ENCODE data around the gene ARVCF.

Gene ARVCF

DNA sequence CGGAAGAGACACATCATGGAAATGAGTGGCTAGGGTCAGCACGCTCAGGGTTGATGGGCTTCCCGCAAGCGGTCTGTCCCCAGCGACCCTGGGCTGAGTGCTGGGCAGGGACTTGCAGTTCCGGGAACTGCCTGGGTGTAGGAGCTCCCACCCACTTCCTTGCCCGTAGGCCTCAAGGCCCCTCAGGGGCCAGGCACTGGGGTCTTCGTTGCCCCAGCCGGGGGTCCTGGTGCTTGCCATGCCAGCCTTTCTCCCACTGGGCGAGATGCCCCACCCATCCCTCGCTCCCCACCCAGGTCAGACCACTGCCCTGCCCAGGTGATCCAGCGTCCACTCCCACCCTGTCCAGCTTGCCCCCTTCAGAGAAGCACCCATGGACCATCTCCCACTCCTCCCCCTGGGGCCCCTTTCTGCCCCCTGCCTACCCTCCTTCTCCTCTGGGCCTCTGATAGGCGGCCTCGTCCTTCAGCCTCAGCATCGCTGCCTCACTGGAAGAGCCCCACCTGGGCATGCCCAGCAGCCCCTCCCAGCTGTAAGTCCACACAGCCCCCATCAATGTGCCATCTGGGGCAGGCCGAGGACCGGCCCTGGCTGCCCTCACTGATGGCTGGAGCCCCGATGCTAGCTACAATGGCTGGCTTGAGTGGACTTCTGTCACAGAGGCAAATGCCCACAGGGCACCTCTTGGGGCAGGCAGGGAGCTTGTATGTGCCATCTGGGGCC is 45.6 kb upstream of the ARVCF start:
- FAIRE-seq (no peak), DNase-seq (ENCODE audit: insufficient read length, low spot score) (no peak)
- no peak for TF ChIP-seq SPI1 (IDR thresholded peaks at IDR 0.05; ENCODE audit: low read depth, low read length)
- TF ChIP-seq POLR2AphosphoS5 (IDR thresholded peaks at IDR 0.05; ENCODE audit: low read depth, low read length): no peak
- no peak for TF ChIP-seq PAX5 (IDR thresholded peaks at IDR 0.05; ENCODE audit: insufficient read depth, low read length, severe bottlenecking)

DNA sequence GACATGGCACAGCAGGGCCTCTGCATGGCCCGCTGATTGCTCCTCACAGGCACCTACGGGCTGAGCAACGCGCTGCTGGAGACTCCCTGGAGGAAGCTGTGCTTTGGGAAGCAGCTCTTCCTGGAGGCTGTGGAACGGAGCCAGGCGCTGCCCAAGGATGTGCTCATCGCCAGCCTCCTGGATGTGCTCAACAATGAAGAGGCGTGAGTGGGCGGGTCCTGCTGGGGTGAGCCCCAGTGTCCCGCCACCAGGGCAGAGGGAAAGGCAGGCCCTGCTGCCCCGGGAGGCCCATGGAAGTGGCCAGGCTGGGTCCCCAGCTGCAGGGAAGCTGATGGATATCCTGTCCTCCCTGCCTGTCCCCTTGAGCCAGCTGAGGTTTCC is 44.8 kb upstream of the ARVCF start:
- TF ChIP-seq SPI1 (IDR thresholded peaks at IDR 0.05; ENCODE audit: low read depth, low read length): no peak
- no peak for TF ChIP-seq POLR2A (IDR thresholded peaks at IDR 0.05; ENCODE audit: low read depth, low read length)
- no peak for TF ChIP-seq PAX5 (IDR thresholded peaks at IDR 0.05; ENCODE audit: insufficient read depth, low read length, severe bottlenecking)
- no peak for TF ChIP-seq POU2F2 (IDR thresholded peaks at IDR 0.05; ENCODE audit: low read depth, low read length)
- no peak for TF ChIP-seq POLR2AphosphoS5 (IDR thresholded peaks at IDR 0.05; ENCODE audit: low read depth, low read length)
- TF ChIP-seq TAF1 (IDR thresholded peaks at IDR 0.05; ENCODE audit: low read depth, low read length): no peak
- DNase-seq (ENCODE audit: insufficient read length, low spot score) (no peak), FAIRE-seq (no peak)

DNA sequence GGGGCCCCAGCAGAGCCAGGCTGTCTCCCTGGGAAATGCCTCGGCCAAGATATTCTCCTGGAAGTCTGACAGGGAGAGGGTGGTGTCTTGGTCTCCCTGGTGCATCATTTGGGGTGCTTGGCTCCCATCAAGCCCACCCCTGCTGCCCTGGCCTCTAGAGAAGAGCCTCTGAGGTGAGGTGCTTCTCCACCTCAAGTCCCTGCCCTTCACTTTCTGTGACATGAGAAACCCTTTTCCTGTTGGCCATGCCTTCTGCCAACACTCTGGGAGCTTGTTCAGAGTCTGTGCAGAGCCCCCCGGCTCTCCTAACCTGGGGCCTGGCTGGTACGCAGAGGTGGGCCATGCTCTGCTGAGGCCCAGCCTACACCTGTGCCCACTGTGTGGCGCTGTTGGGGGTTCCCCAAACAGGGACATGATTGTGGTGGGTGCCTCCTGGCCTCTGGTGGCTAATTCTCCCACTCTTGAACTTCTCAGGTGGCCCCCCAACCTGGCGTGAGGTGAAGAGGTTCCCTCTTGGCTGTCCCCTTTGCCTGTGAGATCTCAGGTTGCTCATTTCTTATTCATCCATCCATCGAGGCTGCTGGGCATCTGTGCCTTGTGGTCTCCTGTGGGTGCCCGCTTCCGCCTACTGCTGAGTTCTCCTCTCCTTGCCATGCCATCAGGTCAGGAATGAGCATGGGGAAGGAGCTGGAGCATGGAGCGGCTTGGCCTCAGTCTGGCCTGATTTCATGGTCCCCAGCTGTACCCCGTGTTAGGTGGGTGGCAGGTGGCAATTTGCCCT is 44.3 kb upstream of the ARVCF start:
- TF ChIP-seq POLR2AphosphoS5 (IDR thresholded peaks at IDR 0.05; ENCODE audit: low read depth, low read length): no peak
- TF ChIP-seq POU2F2 (IDR thresholded peaks at IDR 0.05; ENCODE audit: low read depth, low read length): no peak
- TF ChIP-seq TAF1 (IDR thresholded peaks at IDR 0.05; ENCODE audit: low read depth, low read length): no peak
- no peak for TF ChIP-seq PAX5 (IDR thresholded peaks at IDR 0.05; ENCODE audit: insufficient read depth, low read length, severe bottlenecking)
- TF ChIP-seq SPI1 (IDR thresholded peaks at IDR 0.05; ENCODE audit: low read depth, low read length): no peak
- no peak for TF ChIP-seq POLR2A (IDR thresholded peaks at IDR 0.05; ENCODE audit: low read depth, low read length)
- FAIRE-seq: no peak
- no peak for DNase-seq (ENCODE audit: insufficient read length, low spot score)

DNA sequence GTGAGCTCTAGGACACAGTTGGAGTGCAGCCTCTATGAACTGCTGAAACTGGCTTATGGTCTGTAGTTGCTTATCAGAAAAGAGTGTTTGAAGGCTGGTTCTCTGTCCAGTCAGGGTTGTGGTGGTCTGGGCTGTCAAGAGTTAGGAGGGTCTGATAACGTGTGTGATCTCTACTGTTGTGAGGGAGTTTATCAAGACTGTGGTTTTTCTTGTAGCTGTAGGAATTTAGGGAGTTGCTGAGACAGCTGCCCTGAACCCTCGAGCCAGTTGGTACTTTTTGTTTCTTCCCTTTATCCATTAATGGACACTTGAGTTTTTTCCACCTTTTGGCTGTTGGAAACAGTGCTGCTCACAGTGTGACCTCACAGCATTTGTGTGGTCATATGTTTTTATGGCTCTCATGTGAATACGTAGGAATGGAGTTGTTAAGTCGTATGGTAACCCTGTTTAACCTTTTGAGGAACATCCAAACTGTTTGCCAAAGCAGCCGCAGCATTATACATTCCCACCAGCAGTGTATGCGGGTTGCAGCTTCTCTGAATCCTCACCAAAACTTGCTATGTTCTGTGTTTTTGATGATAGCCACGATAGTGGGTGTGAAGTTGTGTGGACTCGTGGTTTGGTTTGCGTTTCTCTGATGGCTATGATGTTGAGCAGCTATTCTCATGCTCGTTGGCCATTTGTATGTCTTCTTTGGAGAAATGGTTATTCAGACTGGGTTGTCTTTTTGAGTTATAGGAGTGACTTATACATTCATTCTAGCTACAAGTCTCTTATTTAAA is 42.6 kb upstream of the ARVCF start:
- no peak for DNase-seq (ENCODE audit: insufficient read length, low spot score)
- no peak for FAIRE-seq
- no peak for TF ChIP-seq POU2F2 (IDR thresholded peaks at IDR 0.05; ENCODE audit: low read depth, low read length)
- TF ChIP-seq POLR2AphosphoS5 (IDR thresholded peaks at IDR 0.05; ENCODE audit: low read depth, low read length): no peak
- no peak for TF ChIP-seq PAX5 (IDR thresholded peaks at IDR 0.05; ENCODE audit: insufficient read depth, low read length, severe bottlenecking)
- no peak for TF ChIP-seq SPI1 (IDR thresholded peaks at IDR 0.05; ENCODE audit: low read depth, low read length)
- no peak for TF ChIP-seq POLR2A (IDR thresholded peaks at IDR 0.05; ENCODE audit: low read depth, low read length)
- TF ChIP-seq TAF1 (IDR thresholded peaks at IDR 0.05; ENCODE audit: low read depth, low read length): no peak

DNA sequence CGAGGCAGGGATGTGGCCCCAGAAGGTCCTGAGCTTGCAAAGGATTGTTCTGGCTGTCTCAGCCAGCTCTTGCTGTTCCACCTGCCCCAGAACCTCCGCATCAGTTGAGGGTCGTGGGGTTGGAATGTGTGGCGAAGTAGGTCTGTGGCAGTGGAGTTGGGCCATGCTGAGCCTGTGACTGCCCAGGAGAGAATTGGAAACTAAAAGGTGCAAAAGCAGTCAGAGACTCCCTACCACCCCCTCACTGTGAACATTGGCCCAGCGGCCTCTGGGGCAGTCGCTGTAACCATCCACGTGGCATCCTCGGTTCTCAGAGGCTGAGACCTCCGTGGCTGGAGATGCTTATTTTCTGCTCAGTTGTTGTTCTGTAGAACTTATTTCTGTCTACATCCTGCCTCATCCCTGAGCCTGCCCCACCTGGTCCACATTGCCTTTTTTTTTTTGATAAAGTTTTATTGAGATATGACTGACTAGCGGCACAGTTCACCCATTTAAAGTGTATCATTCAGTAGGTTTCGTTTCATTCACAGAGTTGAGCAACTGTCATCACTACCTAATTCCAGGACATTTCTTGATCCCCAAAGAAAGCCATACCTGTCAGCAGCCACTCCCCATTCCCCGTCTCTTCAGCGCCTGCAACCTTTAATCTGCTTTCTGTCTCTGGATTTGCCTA is 41.1 kb upstream of the ARVCF start:
- TF ChIP-seq PAX5 (IDR thresholded peaks at IDR 0.05; ENCODE audit: insufficient read depth, low read length, severe bottlenecking) (no peak), POU2F2 (IDR thresholded peaks at IDR 0.05; ENCODE audit: low read depth, low read length) (no peak), TAF1 (IDR thresholded peaks at IDR 0.05; ENCODE audit: low read depth, low read length) (no peak), SPI1 (IDR thresholded peaks at IDR 0.05; ENCODE audit: low read depth, low read length) (no peak), POLR2A (IDR thresholded peaks at IDR 0.05; ENCODE audit: low read depth, low read length) (no peak), POLR2AphosphoS5 (IDR thresholded peaks at IDR 0.05; ENCODE audit: low read depth, low read length) (no peak)
- FAIRE-seq (no peak), DNase-seq (ENCODE audit: insufficient read length, low spot score) (no peak)

DNA sequence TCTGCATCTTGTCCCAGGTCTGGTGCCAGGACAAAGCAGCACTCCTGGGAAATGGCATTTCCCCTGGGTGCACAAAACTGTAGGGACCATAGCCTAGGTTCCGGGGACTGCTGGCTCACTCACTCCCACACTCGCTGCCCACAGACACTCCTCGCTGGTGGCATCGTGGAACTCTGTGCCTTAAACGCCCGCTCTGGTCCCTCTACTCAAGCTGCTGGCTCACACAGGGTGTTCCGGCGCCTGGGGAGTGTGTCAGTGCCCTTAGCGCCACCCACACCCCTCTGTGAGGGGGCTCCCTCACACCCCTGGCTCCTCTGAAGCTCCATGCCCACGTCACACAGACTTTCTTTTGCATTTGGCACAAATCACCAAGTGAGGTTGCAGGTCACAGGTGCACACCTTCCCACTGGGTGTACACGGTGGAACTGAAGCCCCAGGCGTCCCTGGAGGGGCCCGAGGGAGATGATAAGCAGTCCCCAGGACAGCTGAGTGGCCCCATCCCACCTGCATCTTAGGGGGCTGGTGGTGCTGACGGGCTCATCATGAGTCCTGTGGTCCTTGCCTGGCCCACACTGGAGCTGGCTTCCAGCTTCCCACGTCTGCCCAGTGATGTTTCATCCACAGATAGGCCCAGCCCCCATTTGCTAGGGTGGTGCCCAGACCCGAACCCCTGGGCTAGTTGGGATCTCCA is 40.2 kb upstream of the ARVCF start:
- DNase-seq (ENCODE audit: insufficient read length, low spot score) (no peak), FAIRE-seq (no peak)
- TF ChIP-seq POU2F2 (IDR thresholded peaks at IDR 0.05; ENCODE audit: low read depth, low read length) (no peak), POLR2AphosphoS5 (IDR thresholded peaks at IDR 0.05; ENCODE audit: low read depth, low read length) (no peak), TAF1 (IDR thresholded peaks at IDR 0.05; ENCODE audit: low read depth, low read length) (no peak), PAX5 (IDR thresholded peaks at IDR 0.05; ENCODE audit: insufficient read depth, low read length, severe bottlenecking) (no peak), SPI1 (IDR thresholded peaks at IDR 0.05; ENCODE audit: low read depth, low read length) (no peak)

DNA sequence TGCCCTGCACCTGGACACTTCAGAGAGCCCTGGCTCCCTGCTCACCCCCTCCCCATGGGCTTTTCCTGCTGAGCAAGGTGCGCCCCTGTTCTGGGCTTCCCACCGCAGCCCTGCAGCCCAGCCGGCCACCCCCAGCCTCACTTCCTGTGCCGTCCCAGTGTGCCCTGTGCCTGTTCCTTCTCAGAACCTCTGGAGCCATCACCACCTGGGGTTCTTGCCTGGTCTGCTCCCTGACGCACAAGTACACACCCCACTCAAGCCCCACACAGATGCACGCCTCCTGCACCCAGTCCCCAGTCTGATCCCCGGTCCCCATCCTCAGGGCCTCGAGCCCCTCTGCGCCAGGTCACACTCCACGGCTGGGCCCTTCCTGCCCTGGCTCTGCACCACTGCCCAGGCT is 39.5 kb upstream of the ARVCF start:
- no peak for FAIRE-seq
- no peak for TF ChIP-seq SPI1 (IDR thresholded peaks at IDR 0.05; ENCODE audit: low read depth, low read length)
- no peak for TF ChIP-seq POLR2AphosphoS5 (IDR thresholded peaks at IDR 0.05; ENCODE audit: low read depth, low read length)
- TF ChIP-seq POU2F2 (IDR thresholded peaks at IDR 0.05; ENCODE audit: low read depth, low read length): no peak

DNA sequence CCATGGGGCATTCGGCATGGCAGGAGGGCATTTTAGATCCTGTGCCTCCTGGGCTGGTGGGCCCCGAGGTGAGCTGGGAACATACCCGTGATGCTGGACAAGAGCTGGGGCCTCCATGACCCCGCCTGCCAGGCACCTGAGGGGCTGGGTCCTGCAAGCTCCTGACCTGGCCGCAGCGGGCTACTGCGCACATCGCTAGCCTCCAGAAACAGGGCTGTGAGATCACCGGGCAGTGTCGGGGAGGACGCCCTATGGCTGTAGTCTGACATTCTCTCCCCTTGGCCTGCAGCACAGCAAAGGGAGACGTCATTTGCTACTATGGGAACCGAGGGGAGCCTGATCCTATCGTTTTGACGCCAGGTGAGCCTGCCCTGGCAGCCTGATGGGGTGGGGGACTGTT is 39.0 kb upstream of the ARVCF start:
- DNase-seq (ENCODE audit: insufficient read length, low spot score) (no peak), FAIRE-seq (no peak)
- TF ChIP-seq SPI1 (IDR thresholded peaks at IDR 0.05; ENCODE audit: low read depth, low read length) (no peak), PAX5 (IDR thresholded peaks at IDR 0.05; ENCODE audit: insufficient read depth, low read length, severe bottlenecking) (no peak), POU2F2 (IDR thresholded peaks at IDR 0.05; ENCODE audit: low read depth, low read length) (no peak), TAF1 (IDR thresholded peaks at IDR 0.05; ENCODE audit: low read depth, low read length) (no peak), POLR2A (IDR thresholded peaks at IDR 0.05; ENCODE audit: low read depth, low read length) (no peak), POLR2AphosphoS5 (IDR thresholded peaks at IDR 0.05; ENCODE audit: low read depth, low read length) (no peak)

More for the DNA sequence above, 39.5 kb upstream of the ARVCF start:
- no peak for DNase-seq (ENCODE audit: insufficient read length, low spot score)
